HUES64 (cell line): ENCODE data around the gene KREMEN2.
"Not testable (repeated sequence)": the region's sequence is repeated elsewhere in the genome, so short reads cannot be mapped to it uniquely, and the experiment has no call there.

Experiments used
- H3K27ac ChIP-seq: 2 replicates; pipeline ENCODE4 v1.7.0; 2013; ENCODE audit warnings: low read depth, low read length, inconsistent platforms
- H3K27me3 ChIP-seq: 2 replicates; pipeline ENCODE4 v1.6.1; 2013; ENCODE audit warnings: mild to moderate bottlenecking, low read length; ENCODE audit not compliant: insufficient read depth
- H3K36me3 ChIP-seq: 2 replicates; pipeline ENCODE4 v1.6.1; 2013; ENCODE audit warnings: mild to moderate bottlenecking, low read length; ENCODE audit not compliant: insufficient read depth
- H3K4me1 ChIP-seq: 2 replicates; pipeline ENCODE4 v1.6.1; 2013; ENCODE audit warnings: mild to moderate bottlenecking, low read length, moderate library complexity; ENCODE audit not compliant: insufficient read depth
- H3K4me3 ChIP-seq: 2 replicates; pipeline ENCODE4 v1.5.1; 2013; ENCODE audit warnings: mild to moderate bottlenecking, low read length, moderate library complexity
- H3K9ac ChIP-seq: 2 replicates; pipeline ENCODE4 v1.6.1; 2013; ENCODE audit warnings: mild to moderate bottlenecking, low read depth, low read length
- H3K9me3 ChIP-seq: 2 replicates; pipeline ENCODE4 v1.6.1; 2013; ENCODE audit warnings: low read depth, low read length; ENCODE audit not compliant: insufficient read depth
- WGBS: fragments of 150-250, 120-280 bp; methylation state at CpG from one replicate; pipeline ENCODE4 v1.1.7; 2013; ENCODE audit warnings: missing lambda C conversion rate; 5-methylcytosine and 5-hydroxymethylcytosine counted together

Gene KREMEN2

GRCh38 chr16:2942045-2942444, 22.0 kb upstream of the KREMEN2 start:
- Histone ChIP-seq H3K27me3 (no peaks in the 10 kb centered on the region), H3K27ac (no peak overlapping the region), H3K9me3 (no peaks in the 10 kb centered on the region), H3K9ac (no peak overlapping the region), H3K4me3 (no peak overlapping the region), H3K4me1 (no peaks in the 10 kb centered on the region), H3K36me3 (peaks cover 9% of the 10 kb centered on the region; the same call in 1 of the 2 replicates)
- 93% methylated on average over 4 of the region's 4 CpGs for WGBS

GRCh38 chr16:2943716-2944115, 20.4 kb upstream of the KREMEN2 start:
- H3K4me1 ChIP-seq, H3K36me3 ChIP-seq, H3K9me3 ChIP-seq, H3K9ac ChIP-seq, H3K27ac ChIP-seq, H3K4me3 ChIP-seq, H3K27me3 ChIP-seq: not testable (repeated sequence)
- WGBS = 89% methylated on average over 12 of the region's 12 CpGs

GRCh38 chr16:2946649-2947048, 17.4 kb upstream of the KREMEN2 start:
- Histone ChIP-seq H3K27ac (no peak overlapping the region), H3K9ac (no peak overlapping the region), H3K9me3 (no peaks in the 10 kb centered on the region), H3K36me3 (0 out of 2 replicates have a peak, but pooled peaks cover 2% of the 10 kb centered on the region), H3K4me3 (no peak overlapping the region), H3K27me3 (no peaks in the 10 kb centered on the region), H3K4me1 (no peaks in the 10 kb centered on the region)
- WGBS = 91% methylated on average over 4 of the region's 4 CpGs

- Histone ChIP-seq H3K4me3 (no peak overlapping the region), H3K9me3 (no peaks in the 10 kb centered on the region), H3K9ac (no peak overlapping the region), H3K27ac (no peak overlapping the region), H3K4me1 (no peaks in the 10 kb centered on the region), H3K27me3 (no peaks in the 10 kb centered on the region), H3K36me3 (no peaks in the 10 kb centered on the region)
- WGBS = 94% methylated on average over 36 of the region's 36 CpGs
Measured at GRCh38 chr16:2948807-2949704, 15.0 kb upstream of the KREMEN2 start.

- Histone ChIP-seq H3K36me3 (no peaks in the 10 kb centered on the region), H3K27me3 (no peaks in the 10 kb centered on the region), H3K4me1 (0 out of 2 replicates have a peak, but pooled peaks cover under 1% of the 10 kb centered on the region), H3K9ac (no peak overlapping the region), H3K4me3 (no peak overlapping the region), H3K27ac (no peak overlapping the region), H3K9me3 (no peaks in the 10 kb centered on the region)
- WGBS = 95% methylated on average over 19 of the region's 19 CpGs
Measured at GRCh38 chr16:2949705-2950352, 14.2 kb upstream of the KREMEN2 start.

GRCh38 chr16:2950353-2950724, 13.7 kb upstream of the KREMEN2 start:
- Histone ChIP-seq H3K4me1 (peaks cover 5% of the 10 kb centered on the region), H3K9ac (no peak overlapping the region), H3K36me3 (no peaks in the 10 kb centered on the region), H3K27ac (no peak overlapping the region), H3K4me3 (no peak overlapping the region), H3K27me3 (no peaks in the 10 kb centered on the region), H3K9me3 (no peaks in the 10 kb centered on the region)
- 96% methylated on average over 13 of the region's 13 CpGs for WGBS

- no peaks in the 10 kb centered on the region for H3K27me3 ChIP-seq
- H3K9ac ChIP-seq = no peak overlapping the region
- no peaks in the 10 kb centered on the region for H3K36me3 ChIP-seq
- no peak overlapping the region for H3K27ac ChIP-seq
- H3K4me3 ChIP-seq = no peak overlapping the region
- 90% methylated on average over 16 of the region's 16 CpGs for WGBS
- peaks cover 8% of the 10 kb centered on the region for H3K4me1 ChIP-seq
- no peaks in the 10 kb centered on the region for H3K9me3 ChIP-seq
Measured at GRCh38 chr16:2950773-2951172, 13.3 kb upstream of the KREMEN2 start.

GRCh38 chr16:2952679-2953078, 11.4 kb upstream of the KREMEN2 start:
- Histone ChIP-seq H3K27me3 (no peaks in the 10 kb centered on the region), H3K36me3 (no peaks in the 10 kb centered on the region), H3K9me3 (no peaks in the 10 kb centered on the region), H3K4me3 (no peak overlapping the region), H3K4me1 (peaks cover 15% of the 10 kb centered on the region), H3K9ac (no peak overlapping the region), H3K27ac (no peak overlapping the region)
- WGBS = 87% methylated on average over 11 of the region's 11 CpGs

GRCh38 chr16:2953706-2954627, 10.1 kb upstream of the KREMEN2 start:
- H3K9ac ChIP-seq = no peak overlapping the region
- no peaks in the 10 kb centered on the region for H3K9me3 ChIP-seq
- no peak overlapping the region for H3K4me3 ChIP-seq
- 85% methylated on average over 31 of the region's 31 CpGs for WGBS
- H3K27ac ChIP-seq = no peak overlapping the region
- peaks cover 15% of the 10 kb centered on the region for H3K4me1 ChIP-seq
- H3K27me3 ChIP-seq = no peaks in the 10 kb centered on the region
- H3K36me3 ChIP-seq = no peaks in the 10 kb centered on the region

- no peak overlapping the region for H3K4me3 ChIP-seq
- WGBS = 89% methylated on average over 26 of the region's 26 CpGs
- no peaks in the 10 kb centered on the region for H3K36me3 ChIP-seq
- no peak overlapping the region for H3K27ac ChIP-seq
- H3K9me3 ChIP-seq = no peaks in the 10 kb centered on the region
- H3K27me3 ChIP-seq = no peaks in the 10 kb centered on the region
- no peak overlapping the region for H3K9ac ChIP-seq
- peaks cover 15% of the 10 kb centered on the region for H3K4me1 ChIP-seq
Measured at GRCh38 chr16:2954656-2955381, 9.3 kb upstream of the KREMEN2 start.
